HepG2 (cell line): ENCODE measurements around the gene VENTX. TPM values are rescaled to one million over a fixed set of nuclear protein-coding genes. Genes with fewer than 3 reads are reported as not detected.
A peak's percentile ranks its signal among the peaks of the same experiment; 100 is the strongest.

Source experiments
- ATAC-seq: fragments of 200-7000 bp; cut with Tn5 transposase; 3 replicates; pipeline ENCODE4 v1.9.1; 2020; ENCODE audit warnings: mild to moderate bottlenecking, moderate library complexity
- BruUV-seq: library from RNA; stranded (reverse); fragments of 400-500 nt; replicated peaks from 2 replicates; lab custom pipeline; 2021; lab: Mats Ljungman, UMichigan
- CTCF ChIA-PET: fragments of 300-600 bp; formaldehyde crosslinking; extraction: SDS; loops from one replicate; lab custom pipeline; 2021; ENCODE audit warnings: low total read pairs, inconsistent platforms, low intra/inter-chr PET ratio; lab: Yijun Ruan, JAX
- POLR2A ChIA-PET: fragments of 350-600 bp; sonication (Branson Sonifier 250); formaldehyde crosslinking; loops from one replicate; lab custom pipeline; 2020; ENCODE audit warnings: antibody characterized with exemption, inconsistent platforms; lab: Yijun Ruan, JAX
- DNase-seq: peaks from one replicate; pipeline ENCODE4 v3.0.0-alpha.2; 2015; ENCODE audit warnings: low spot score
- FAIRE-seq: peaks from 3 replicates; lab custom pipeline; 2011; peaks lifted over from hg19 to GRCh38; lab: Jason Lieb, UNC
- H2AFZ ChIP-seq: one replicate; pipeline ENCODE4 v1.6.1; 2011; ENCODE audit warnings: low read length, inconsistent platforms
- H3K27ac ChIP-seq: fragments of 300-600 bp; 3 replicates; pipeline ENCODE4 v1.8.0; 2011; ENCODE audit warnings: mixed run types, mild to moderate bottlenecking, mixed read lengths, low read length, inconsistent platforms; ENCODE audit not compliant: insufficient read depth; ENCODE audit errors: extremely low read length
- H3K27me3 ChIP-seq, 2 experiments: fragments of 200-600 bp in 1 of 2; 2 replicates in 1 of 2; 3 replicates in 1 of 2; pipeline versions ENCODE4 v1.6.0 to v1.8.0; 2011; ENCODE audit warnings: low read length in 2 of 2, mild to moderate bottlenecking in 2 of 2, moderate library complexity in 2 of 2, inconsistent platforms in 1 of 2; ENCODE audit not compliant: insufficient read depth in 2 of 2, control insufficient read depth in 1 of 2
- H3K36me3 ChIP-seq, 2 experiments: fragments of 200-600 bp in 1 of 2; replicated peaks in 1 of 2; 2 replicates in 1 of 2; 3 replicates in 1 of 2; pipeline versions ENCODE4 v1.5.1 to v1.8.0; 2011; ENCODE audit warnings: low read length in 2 of 2, inconsistent platforms in 1 of 2; ENCODE audit not compliant: insufficient read depth in 2 of 2, control insufficient read depth in 1 of 2
- H3K4me1 ChIP-seq: 2 replicates; pipeline ENCODE4 v1.5.1; 2012; ENCODE audit warnings: low read length, inconsistent platforms; ENCODE audit not compliant: insufficient read depth
- H3K4me2 ChIP-seq: 2 replicates; pipeline ENCODE4 v1.6.0; 2011; ENCODE audit warnings: low read depth, low read length, inconsistent platforms
- H3K4me3 ChIP-seq, 3 experiments: fragments of 200-600 bp in 1 of 3; sonication (generic), shearing (Covaris generic) in 1 of 3; replicated peaks in 1 of 3; 2 replicates each; pipeline ENCODE4 v1.5.1; 2011 to 2016; ENCODE audit warnings: low read length in 3 of 3, inconsistent platforms in 2 of 3, low read depth in 2 of 3, mild to moderate bottlenecking in 2 of 3, control low read depth in 1 of 3, mixed read lengths in 1 of 3; ENCODE audit not compliant: insufficient read depth in 1 of 3
- H3K79me2 ChIP-seq: one replicate; pipeline ENCODE4 v1.6.1; 2011; ENCODE audit warnings: low read length, inconsistent platforms; ENCODE audit not compliant: insufficient read depth
- H3K9ac ChIP-seq: 2 replicates; pipeline ENCODE4 v1.6.0; 2011; ENCODE audit warnings: mild to moderate bottlenecking, low read depth, low read length, inconsistent platforms; ENCODE audit not compliant: insufficient read depth
- H3K9me3 ChIP-seq: 2 replicates; pipeline ENCODE4 v1.5.1; 2012; ENCODE audit warnings: mild to moderate bottlenecking, low read length
- H4K20me1 ChIP-seq: 2 replicates; pipeline ENCODE4 v1.6.0; 2011; ENCODE audit warnings: inconsistent platforms, mild to moderate bottlenecking, low read length, moderate library complexity; ENCODE audit not compliant: insufficient read depth
- CC2D1A ChIP-seq: sonication (generic); formaldehyde crosslinking; IDR thresholded peaks from 2 replicates; pipeline ENCODE4 v1.8.1; 2023; ENCODE audit warnings: mild to moderate bottlenecking, missing genetic modification reagents
- MNT ChIP-seq: fragments of 450-650 bp; IDR thresholded peaks from 2 replicates; pipeline ENCODE4 v1.6.1; 2016
- ZNF781 ChIP-seq: sonication (generic); formaldehyde crosslinking; IDR thresholded peaks from 2 replicates; pipeline ENCODE4 v1.5.1; 2020; ENCODE audit warnings: borderline replicate concordance, mild to moderate bottlenecking, missing genetic modification reagents; ENCODE audit errors: not compliant biosample characterization
- WGBS: methylation state at CpG from one replicate; pipeline ENCODE4 v1.1.6; 2017; ENCODE audit warnings: low lambda C conversion rate; 5-methylcytosine and 5-hydroxymethylcytosine counted together
- in situ Hi-C: cut with HindIII; loops from 2 replicates; pipeline ENCODE4 v1.10.0; 2017; ENCODE audit warnings: low pct_unique_long_range_greater_than_20kb; ENCODE audit not compliant: extremely low pct_ligation_motif_present
- intact Hi-C: fragments of 100-400 bp; cut with micrococcal nuclease; formaldehyde crosslinking; loops from one replicate; pipeline ENCODE4 v1.10.0; 2022; ENCODE audit not compliant: unreplicated experiment
- polyA plus RNA-seq, 8 experiments: library from polyadenylated mRNA; depleted of rRNA in 3 of 8; stranded (reverse) in 7 of 8; unstranded in 1 of 8; fragments of >200 nt; fragmentation: Illumina TruSeq in 4 of 8; extraction: Trizol in 4 of 8; gene quantifications; 2 replicates each; pipeline versions ENCODE4 v1.2.1 to v1.2.3, GENCODE V29; 2011 to 2016; ENCODE audit warnings: low read depth in 4 of 8, missing spikeins in 1 of 8, mixed read lengths in 1 of 8; ENCODE audit not compliant: insufficient read depth in 1 of 8
- total RNA-seq, 5 experiments: library from RNA; depleted of rRNA; stranded (reverse); fragments of >200 nt; fragmentation: Illumina TruSeq; extraction: Trizol; gene quantifications; 2 replicates each; pipeline ENCODE4 v1.2.3, GENCODE V29; 2016; ENCODE audit warnings: low read depth in 1 of 5

Gene VENTX
- total and polyA plus RNA-seq, 2 of the 13 experiments (the other 11 are each of a cell fraction or from before 2014, with no cell fraction given), result not detected

GRCh38 chr10:133208466-133208865 lies 29.2 kb upstream of the VENTX start:
- intact Hi-C loops (no loop called here), in situ Hi-C loops (no loop called here)
- ChIA-PET POLR2A (no interaction called here), CTCF (no interaction called here)
- DNase-seq (no peak), ATAC-seq (no peak), FAIRE-seq (no peak)
- no TSS peak for BruUV-seq
- WGBS, result 39% methylated on average over 16 of the region's 18 CpGs
- Histone ChIP-seq H3K27me3 (peaks cover 16 to 63% of the 10 kb centered on the region in 2 experiments; a peak in 4 of 5 replicates), H4K20me1 (no peaks in the 10 kb centered on the region), H3K4me1 (no peaks in the 10 kb centered on the region), H3K27ac (no peak overlapping the region), H3K36me3 (no peaks in the 10 kb centered on the region), H3K9me3 (no peaks in the 10 kb centered on the region), H3K4me2 (no peak overlapping the region), H3K4me3 (no peak overlapping the region), H2AFZ (no peak overlapping the region), H3K9ac (no peak overlapping the region), H3K79me2 (no peaks in the 10 kb centered on the region)
- no peak for TF ChIP-seq CC2D1A

DNA sequence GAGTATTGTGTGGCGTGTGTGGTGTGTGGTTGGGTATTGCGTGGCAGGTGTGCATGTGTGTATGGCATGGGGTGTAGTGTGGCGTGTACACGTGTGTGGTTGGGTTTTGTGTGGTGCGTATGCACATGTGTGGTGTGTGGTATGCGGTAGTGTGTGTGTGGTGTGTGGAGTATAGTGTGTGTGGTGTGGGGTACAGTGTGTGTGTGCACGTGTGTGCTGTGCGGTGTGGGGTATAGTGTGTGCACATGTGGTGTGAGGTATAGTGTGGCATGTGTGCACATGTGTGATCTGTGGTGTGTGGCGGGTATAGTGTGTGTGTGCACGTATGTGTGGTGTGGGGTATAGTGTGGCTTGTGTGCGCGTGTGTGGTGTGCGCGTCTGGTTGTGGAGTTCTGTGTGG lies 28.5 kb upstream of the VENTX start:
- peaks cover 13 to 63% of the 10 kb centered on the region in 2 experiments; a peak in 4 of 5 replicates for H3K27me3 ChIP-seq
- ChIA-PET POLR2A (no interaction called here), CTCF (no interaction called here)
- H4K20me1 ChIP-seq, result no peaks in the 10 kb centered on the region
- H3K36me3 ChIP-seq, result no peaks in the 10 kb centered on the region
- 64% methylated on average over 14 of the region's 14 CpGs for WGBS
- H3K79me2 ChIP-seq, result no peaks in the 10 kb centered on the region
- ATAC-seq (no peak), DNase-seq (no peak), FAIRE-seq (no peak)
- H3K4me3 ChIP-seq, result no peak overlapping the region
- H3K9ac ChIP-seq, result no peak overlapping the region
- no peak overlapping the region for H2AFZ ChIP-seq
- intact Hi-C loops (no loop called here), in situ Hi-C loops (no loop called here)
- H3K27ac ChIP-seq, result no peak overlapping the region
- no peaks in the 10 kb centered on the region for H3K9me3 ChIP-seq
- BruUV-seq, result no TSS peak
- H3K4me2 ChIP-seq, result no peak overlapping the region
- no peaks in the 10 kb centered on the region for H3K4me1 ChIP-seq
- TF ChIP-seq MNT, result peak; percentile 91
- no peak for TF ChIP-seq ZNF781
